ENCODE measurements around the gene RNU1-1.
A peak's percentile ranks its signal among the peaks of the same experiment; 100 is the strongest.
"Not testable (repeated sequence)": the region's sequence is repeated elsewhere in the genome, so short reads cannot be mapped to it uniquely, and the experiment has no call there.

The RNU1-1 gene

GRCh38 chr1:16521288-16521583 is 7.2 kb upstream of the RNU1-1 start:
- no peak for DNase-seq

DNA sequence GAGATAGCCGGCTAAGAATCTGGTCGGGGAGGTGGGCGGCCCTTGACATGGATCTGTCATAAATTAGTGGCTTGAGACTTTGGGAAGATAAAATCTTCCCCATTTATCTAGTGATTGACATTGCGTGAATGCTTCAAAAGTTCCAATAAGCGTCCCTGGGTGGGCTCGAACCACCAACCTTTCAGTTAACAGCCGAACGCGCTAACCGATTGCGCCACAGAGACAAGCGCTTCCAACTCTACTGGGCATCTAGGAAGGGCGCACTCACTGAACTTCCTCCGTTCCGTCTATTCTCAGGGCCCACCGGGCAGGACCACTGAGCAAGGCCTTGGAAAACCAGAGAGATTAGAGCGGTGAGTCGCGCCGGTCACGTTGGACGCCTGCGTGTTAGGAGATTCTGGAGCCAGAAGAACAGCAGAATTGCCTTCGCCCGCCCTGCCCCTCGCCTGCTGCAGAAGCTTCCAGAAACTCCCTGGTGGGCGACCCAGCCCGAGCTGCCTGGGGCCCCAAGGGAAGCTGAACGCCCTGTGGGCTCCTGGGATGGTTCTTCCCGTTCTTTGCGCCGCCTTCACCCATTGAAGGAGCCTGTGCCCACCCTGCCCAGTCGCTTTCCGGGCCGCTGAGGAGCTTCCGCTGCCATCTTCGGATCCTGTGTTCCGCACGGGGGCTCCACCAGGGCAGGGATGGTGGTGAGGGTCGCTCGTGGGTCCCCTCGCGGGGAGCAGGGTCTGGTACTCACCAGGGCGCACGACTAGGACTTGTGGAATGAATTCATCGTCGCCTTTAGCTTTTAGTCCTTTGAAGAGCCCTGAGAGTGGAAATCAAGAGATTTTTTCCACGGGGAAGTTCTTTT is 6.6 kb upstream of the RNU1-1 start:
- DNase-seq = not testable (repeated sequence)

- not testable (repeated sequence) for DNase-seq
Measured at GRCh38 chr1:16519255-16519951, 5.3 kb upstream of the RNU1-1 start.

DNA sequence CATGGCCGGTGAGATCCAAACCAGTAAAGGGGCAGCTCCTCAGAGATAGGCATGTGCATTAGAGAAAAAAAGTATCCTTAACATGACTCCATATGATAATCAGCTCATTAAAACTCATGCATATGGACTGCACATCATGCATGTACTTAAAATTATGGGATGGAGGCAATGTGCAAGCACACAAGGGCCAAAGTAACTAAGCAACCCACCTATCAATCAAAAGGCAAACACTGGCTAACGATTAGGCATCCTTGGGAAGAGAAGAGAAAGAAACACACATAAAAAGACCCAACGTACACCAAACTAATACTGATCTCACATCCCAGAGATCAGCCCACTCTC is 4.8 kb upstream of the RNU1-1 start:
- DNase-seq = not testable (repeated sequence)

DNA sequence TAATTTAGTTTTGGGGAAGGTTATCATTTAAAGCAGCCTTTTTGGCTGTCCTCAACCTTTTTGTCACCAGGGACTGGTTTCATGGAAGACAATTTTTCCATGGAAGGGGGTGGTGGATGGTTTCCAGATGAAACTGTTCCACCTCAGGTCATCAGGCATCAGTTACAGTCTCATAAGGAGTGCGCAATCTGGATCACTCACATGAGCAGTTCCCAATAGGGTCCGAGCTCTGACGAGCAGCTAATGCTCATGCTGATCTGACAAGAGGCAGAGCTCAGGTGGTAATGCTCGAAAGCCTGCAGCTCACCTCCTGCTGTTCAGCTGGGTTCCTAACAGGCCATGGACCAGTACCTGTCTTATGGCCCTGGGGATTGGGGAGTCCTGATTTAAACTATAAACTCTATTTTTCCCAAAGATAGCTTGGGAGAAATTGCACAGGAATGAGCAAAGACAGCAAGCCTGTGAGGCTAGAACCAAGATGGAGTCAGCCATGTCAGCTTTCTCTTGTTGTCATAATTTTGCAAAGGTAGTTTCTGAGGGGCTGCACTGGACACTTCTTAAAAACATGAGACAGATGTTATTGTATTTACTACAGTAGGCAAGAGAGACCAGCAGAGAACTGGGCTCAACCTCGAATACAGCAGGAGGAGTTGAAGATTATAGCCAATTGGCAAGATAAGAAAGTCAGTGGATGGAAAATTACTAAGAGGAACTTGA is 2.8 kb upstream of the RNU1-1 start:
- not testable (repeated sequence) for DNase-seq

DNA sequence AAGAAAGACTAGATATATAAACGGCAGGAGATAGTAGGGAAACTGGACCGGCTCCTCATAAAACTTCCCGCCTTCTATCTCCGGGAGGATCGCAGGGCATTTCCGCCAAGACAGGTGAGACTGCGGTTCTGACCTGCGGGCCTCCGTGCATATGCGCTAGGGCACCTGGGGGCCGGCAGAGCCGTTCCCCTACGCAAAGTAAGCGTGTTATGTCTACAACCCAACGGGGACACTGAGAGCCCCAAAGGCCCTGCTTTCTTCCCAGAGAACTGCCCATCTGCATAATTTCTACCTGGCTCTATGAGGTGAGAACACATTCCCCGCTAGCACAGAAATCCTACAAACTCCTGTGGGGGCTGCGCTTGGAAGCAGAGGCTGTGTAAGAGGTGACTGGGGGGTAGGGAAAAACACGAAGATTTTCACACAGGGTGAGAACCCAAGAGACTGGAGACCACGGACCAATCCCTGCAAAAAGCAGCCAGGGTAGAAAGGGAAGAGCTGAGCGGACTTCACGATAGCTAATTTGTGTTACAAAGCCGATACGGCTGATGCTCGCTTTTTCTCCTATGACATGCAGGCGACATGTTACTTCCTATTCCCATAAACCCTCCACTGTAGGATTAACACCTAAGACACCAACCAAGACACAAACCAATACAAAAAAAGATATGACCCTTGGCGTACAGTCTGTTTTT is 526 bp downstream of the RNU1-1 start:
- peak; percentile 95 for DNase-seq

- peak; percentile 80 for DNase-seq
Measured at GRCh38 chr1:16512624-16513411, 1.3 kb downstream of the RNU1-1 start.

DNA sequence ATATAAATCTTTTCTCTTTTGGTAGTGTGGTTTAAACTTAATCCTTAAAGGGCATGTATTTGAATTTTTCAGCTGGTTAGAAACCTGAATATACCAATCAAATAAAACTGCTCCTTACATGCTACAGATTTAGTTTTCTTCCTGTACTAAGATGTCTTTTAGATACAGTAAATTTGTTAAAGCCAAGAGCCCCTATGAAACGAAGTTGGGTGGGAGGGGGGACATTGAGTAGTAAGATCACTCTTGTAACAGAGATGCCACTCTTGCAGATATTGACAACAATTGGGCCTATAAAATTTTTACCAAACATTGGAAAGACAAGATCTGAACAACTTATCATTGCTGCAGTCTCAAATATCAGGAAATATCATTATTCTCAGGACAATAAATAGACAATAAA is 2.2 kb downstream of the RNU1-1 start:
- not testable (repeated sequence) for DNase-seq

DNA sequence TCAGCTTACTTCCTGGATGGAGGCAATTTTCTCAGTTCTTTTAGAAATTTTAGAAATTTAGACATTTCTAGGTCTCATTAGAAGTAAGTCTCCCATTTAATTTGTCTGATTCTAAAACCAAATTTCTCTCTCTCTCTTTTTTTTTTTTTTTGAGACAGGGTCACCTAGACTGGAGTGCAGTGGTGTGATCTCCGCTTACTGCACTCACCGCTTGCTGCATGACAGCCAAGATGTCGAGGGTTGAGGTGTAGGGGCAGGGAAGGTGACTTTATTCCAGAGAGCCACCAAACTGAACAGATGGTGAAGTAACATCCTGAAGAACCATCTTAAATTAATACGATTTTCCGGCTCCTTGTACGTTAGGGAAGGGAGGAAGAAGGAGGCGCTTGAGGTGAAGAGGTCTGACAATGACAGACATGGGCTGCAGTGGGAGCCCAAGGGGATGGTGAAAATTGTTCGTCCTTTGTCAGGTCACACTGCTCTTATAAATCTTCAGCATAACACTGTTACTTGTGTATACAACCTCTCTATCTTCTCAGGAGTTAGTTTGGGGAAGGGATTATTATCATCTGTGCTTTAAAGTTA is 5.1 kb downstream of the RNU1-1 start:
- DNase-seq = peak; percentile 68

DNA sequence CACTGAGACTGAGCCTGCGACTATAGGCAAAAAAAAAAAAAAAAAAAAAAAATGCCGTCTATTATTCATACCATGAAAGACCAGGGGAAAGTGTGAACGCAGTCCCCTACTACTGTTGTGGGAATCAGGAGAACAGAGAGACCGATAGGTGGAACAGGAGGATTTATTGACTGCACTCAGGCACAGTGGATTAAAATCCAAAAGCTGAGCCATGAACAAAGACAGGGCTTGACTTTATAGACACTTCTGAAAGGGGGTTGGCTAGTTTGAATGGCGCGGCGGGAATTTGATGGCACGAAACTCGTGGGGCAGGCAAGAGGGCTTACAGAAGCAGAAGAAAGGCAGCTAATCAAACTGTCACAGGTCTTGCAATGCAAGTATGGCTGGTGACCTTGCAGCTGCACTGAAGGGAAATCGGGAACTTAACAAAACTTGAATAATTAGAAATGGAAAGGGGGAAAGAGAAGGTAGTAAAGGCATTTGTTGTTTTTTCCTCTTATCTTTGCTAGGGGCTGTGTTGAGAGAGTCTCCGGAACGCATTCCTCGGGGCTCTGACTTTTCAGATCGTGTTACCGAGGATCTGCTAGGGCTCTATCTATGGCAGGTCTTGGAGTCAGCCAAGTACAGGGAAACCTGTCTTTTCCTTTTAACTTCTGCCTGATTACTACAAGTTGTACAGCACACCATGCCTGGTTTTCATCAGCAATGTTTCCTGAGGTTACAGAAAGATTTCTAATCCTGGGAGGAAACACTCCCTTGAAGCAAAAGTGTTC is 7.5 kb downstream of the RNU1-1 start:
- not testable (repeated sequence) for DNase-seq

GRCh38 chr1:16505870-16506269 is 8.2 kb downstream of the RNU1-1 start:
- not testable (repeated sequence) for DNase-seq

GRCh38 chr1:16503494-16503893 is 10.6 kb downstream of the RNU1-1 start:
- no peak for DNase-seq

- not testable (repeated sequence) for DNase-seq
Measured at GRCh38 chr1:16501446-16501845, 12.6 kb downstream of the RNU1-1 start.

DNA sequence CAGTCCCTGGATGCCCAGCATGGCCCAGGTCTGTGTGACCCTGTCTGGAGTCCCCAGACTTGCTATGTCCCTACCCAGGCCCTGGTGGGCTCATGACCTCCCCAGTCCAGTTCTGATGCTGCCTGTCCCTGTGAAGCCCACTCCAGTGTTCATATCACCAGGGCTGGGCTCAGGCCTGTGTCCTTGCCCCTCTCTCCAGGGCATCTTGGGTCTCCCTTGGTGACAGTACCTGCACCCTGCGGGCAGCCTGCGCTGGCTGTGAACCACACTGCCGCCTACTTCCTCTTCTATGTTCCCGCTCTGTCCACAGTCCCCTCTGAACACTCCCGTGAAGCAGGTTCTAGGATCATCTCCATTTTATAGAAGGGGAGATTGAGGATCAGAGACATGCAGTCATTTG is 13.1 kb downstream of the RNU1-1 start:
- DNase-seq = not testable (repeated sequence)

DNA sequence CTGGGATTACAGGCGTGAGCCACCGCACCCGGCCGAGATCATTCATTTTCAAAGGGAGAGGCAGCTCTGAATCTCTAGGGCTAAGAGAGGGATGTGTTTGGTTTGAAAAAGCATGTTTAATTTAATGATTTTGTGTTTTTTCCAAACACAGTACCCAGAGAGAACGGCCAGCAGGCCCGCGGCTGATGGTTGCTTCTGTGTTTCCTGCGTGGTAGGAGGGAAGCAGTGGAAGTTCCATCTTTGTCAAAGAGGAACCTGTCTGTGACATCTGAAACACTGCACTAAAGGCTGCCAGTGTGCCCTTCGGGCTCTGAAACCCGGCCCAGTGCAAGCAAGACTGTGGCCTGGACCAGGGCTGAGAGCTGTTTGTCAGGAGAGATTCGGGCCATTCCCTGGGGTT is 13.6 kb downstream of the RNU1-1 start:
- not testable (repeated sequence) for DNase-seq

GRCh38 chr1:16498573-16499413 is 15.3 kb downstream of the RNU1-1 start:
- peak; percentile 89 for DNase-seq

GRCh38 chr1:16498047-16498446 is 16.0 kb downstream of the RNU1-1 start:
- DNase-seq = not testable (repeated sequence)

DNA sequence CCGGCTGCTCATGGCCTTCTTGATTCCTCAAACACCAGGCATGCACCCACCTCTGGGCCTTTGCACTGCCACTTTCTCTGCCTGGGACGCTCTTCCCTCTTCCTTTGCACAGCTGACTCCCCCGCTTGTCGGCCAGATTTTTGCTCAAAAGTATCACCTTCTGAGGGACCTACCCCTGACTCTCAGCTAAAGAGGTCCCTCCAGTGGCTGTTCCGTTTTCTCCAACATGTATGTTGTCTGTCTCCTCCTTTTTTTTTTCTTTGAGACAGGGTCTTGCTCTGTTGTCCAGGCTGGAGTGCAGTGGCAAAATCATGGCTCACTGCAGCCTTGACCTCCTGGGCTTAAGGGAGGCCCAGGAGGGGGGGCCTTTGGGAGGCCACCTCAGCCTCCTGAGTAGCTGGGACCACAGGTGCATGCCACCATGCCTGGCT is 16.6 kb downstream of the RNU1-1 start:
- not testable (repeated sequence) for DNase-seq

- not testable (repeated sequence) for DNase-seq
Measured at GRCh38 chr1:16493731-16494130, 20.4 kb downstream of the RNU1-1 start.

DNA sequence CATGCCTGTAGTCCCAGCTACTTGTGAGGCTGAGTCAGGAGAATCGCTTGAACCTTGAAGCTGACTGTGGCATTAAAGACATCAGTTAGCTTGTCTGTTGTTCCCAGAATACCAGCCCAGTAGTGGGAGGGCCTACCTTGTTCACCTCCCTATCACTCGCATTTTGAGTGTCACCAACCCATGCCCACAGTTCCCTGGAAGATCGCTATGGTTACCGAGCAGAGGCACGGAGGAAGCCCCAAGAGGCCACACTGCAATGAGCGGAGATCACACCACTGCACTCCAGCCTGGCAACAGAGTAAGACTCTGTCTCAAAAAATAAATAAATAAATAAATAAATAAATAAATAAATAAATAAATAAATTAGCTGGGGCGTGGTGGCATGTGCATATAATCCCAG is 21.1 kb downstream of the RNU1-1 start:
- DNase-seq = not testable (repeated sequence)
